Activated T-helper 1 cell treated with anti-CD3 and anti-CD28 coated beads, Interleukin-12 subunit alpha, Interleukin-12 subunit beta, Interleukin-2, Interleukin-4 antibody, amounts not matched to agents 30 ng/mL and 10 ng/mL and 1 ng/mL, durations not matched to agents 14 hours and 24 hours and 36 hours (primary cell): ENCODE data around the gene SLC8B1. TPM values are rescaled to one million over a fixed set of nuclear protein-coding genes. Genes with fewer than 3 reads are reported as not detected.

Experiments
- DNase-seq: peaks from one replicate; pipeline ENCODE4 v3.0.0; 2021; ENCODE audit warnings: low spot score
- H3K27ac Mint-ChIP-seq: one replicate; pipeline ENCODE4 v1.8.0; 2021; ENCODE audit warnings: mild to moderate bottlenecking, mixed read lengths
- H3K27me3 Mint-ChIP-seq: one replicate; pipeline ENCODE4 v1.8.0; 2022; ENCODE audit warnings: mild to moderate bottlenecking, moderate library complexity, mixed read lengths; ENCODE audit not compliant: insufficient read depth
- H3K36me3 Mint-ChIP-seq: one replicate; pipeline ENCODE4 v1.8.0; 2021; ENCODE audit warnings: low read depth, mixed read lengths
- H3K4me1 Mint-ChIP-seq: one replicate; pipeline ENCODE4 v1.8.0; 2021; ENCODE audit warnings: low read depth, mixed read lengths
- H3K4me3 Mint-ChIP-seq: one replicate; pipeline ENCODE4 v1.8.0; 2021; ENCODE audit warnings: mild to moderate bottlenecking, moderate library complexity, mixed read lengths
- H3K9me3 Mint-ChIP-seq: one replicate; pipeline ENCODE4 v1.8.0; 2021; ENCODE audit warnings: mixed read lengths
- intact Hi-C: fragments of 100-400 bp; cut with micrococcal nuclease; formaldehyde crosslinking; loops from one replicate; pipeline ENCODE4 v1.15.1; 2024
- total RNA-seq: library from RNA; stranded (reverse); gene quantifications from 2 replicates; pipeline ENCODE4 v1.2.3, GENCODE V29; 2022

The SLC8B1 gene
- total RNA-seq, 1 donor from 2014 or later, result 21.2 TPM

- Mint-ChIP-seq H3K4me3 (no peak overlapping the region), H3K36me3 (peaks cover 29% of the 10 kb centered on the region), H3K4me1 (peaks cover 12% of the 10 kb centered on the region), H3K27me3 (no peaks in the 10 kb centered on the region), H3K27ac (no peak overlapping the region), H3K9me3 (peaks cover 7% of the 10 kb centered on the region)
- intact Hi-C loops, result no loop called here
- DNase-seq, result no peak
These were observed 86.0 kb downstream of the SLC8B1 start for GRCh38 chr12:113248842-113249435.

Other genes starting within 250 kb of the SLC8B1 start
- gene RASAL1, start 199.3 kb downstream of the SLC8B1 start, total RNA-seq, result 0.10 and 0.34 TPM in 2 replicates
- gene CFAP73, start 185.4 kb downstream of the SLC8B1 start, total RNA-seq, result 0.16 and 0.17 TPM in 2 replicates
- gene DDX54, start 149.6 kb downstream of the SLC8B1 start, total RNA-seq, result 121 and 133 TPM in 2 replicates
- gene RITA1, start 149.4 kb downstream of the SLC8B1 start, total RNA-seq, result 27.1 and 31.4 TPM in 2 replicates
- gene TPCN1, start 113.6 kb downstream of the SLC8B1 start, total RNA-seq, result 31.4 and 35.4 TPM in 2 replicates
- gene PLBD2, start 23.5 kb upstream of the SLC8B1 start, total RNA-seq, result 15.3 and 16.3 TPM in 2 replicates
- not detected in 2 replicates for gene SDS, start 68.8 kb upstream of the SLC8B1 start, total RNA-seq
- gene SDSL, start 87.3 kb upstream of the SLC8B1 start, total RNA-seq, result 0.52 and 0.54 TPM in 2 replicates
- gene LHX5, start 136.8 kb upstream of the SLC8B1 start, total RNA-seq, result not detected in 2 replicates